Thyroid gland (tissue), 4 donors: ENCODE results near the gene FBXL20.

Experiments used
- CTCF ChIP-seq, 6 experiments: fragments of 200-600 bp in 3 of 6; fragments of 450-650 bp in 3 of 6; sonication (generic) in 3 of 6; IDR thresholded peaks; one replicate each; pipeline ENCODE4 v1.5.1; 2016 to 2019; ENCODE audit warnings: antibody characterized with exemption in 6 of 6, mild to moderate bottlenecking in 2 of 6, inconsistent platforms in 1 of 6, moderate library complexity in 1 of 6
- POLR2A ChIP-seq, 2 donors: fragments of 450-650 bp; IDR thresholded peaks; one replicate each; pipeline ENCODE4 v1.6.1; 2017; ENCODE audit warnings: antibody characterized with exemption in 2 of 2, mild to moderate bottlenecking in 2 of 2, moderate library complexity in 1 of 2

- TF ChIP-seq CTCF (IDR thresholded peaks at IDR 0.05), result peak; percentile 89 to 94 (median 90)
- TF ChIP-seq POLR2A (IDR thresholded peaks at IDR 0.05), result no peak
Observed at GRCh38 chr17:39244600-39245570, 156.5 kb downstream of the FBXL20 start.
